HG03571 (cell line): Measurements from ENCODE around the gene C1orf159.
"Not testable (repeated sequence)": the region's sequence is repeated elsewhere in the genome, so short reads cannot be mapped to it uniquely, and the experiment has no call there.

Experiments
- ATAC-seq: cut with Tn5 transposase; IDR thresholded peaks from one replicate; pipeline ENCODE4 v1.9.1; 2021; ENCODE audit not compliant: unreplicated experiment

The C1orf159 gene

DNA sequence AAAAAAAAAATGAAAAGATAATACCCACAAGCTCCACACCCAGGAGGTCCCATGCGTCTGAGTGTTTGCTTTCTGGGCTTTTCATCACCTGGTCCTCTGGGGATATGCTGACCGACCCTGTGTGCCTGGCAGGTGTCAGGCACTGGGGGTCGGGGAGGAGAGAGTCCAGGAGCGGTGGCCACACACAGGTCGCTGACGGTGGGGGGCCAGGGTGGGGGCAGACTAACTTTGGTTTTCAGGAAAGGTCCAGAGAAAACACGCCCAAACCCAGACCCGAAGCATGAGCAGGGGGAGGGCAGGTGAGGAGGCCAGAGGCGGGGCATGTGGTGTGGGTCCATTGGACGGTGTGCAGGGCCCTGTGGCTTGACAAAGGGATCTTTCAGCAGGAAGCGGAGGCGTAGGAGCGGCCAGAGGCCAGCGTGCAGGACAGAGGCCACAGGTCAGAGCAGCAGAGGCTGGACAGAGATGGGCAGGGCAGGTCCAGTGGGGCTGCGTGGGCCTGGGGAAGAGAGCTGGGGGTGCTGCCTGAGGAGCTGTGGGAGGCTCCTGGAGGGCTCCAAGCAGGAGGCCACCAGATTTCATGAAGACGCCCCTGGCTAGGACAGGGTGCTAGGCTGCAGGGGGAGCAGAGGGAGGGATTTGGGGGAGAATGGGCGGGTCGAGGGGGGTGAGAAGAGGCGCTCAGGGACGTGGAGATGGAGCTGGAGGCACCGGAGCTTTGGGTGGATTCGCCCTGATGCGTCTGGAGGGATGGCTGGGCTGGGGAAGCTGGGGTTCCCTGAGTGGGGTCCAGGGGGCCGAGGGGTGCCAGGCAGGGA, 57.6 kb downstream of the C1orf159 start:
- no peak for ATAC-seq

DNA sequence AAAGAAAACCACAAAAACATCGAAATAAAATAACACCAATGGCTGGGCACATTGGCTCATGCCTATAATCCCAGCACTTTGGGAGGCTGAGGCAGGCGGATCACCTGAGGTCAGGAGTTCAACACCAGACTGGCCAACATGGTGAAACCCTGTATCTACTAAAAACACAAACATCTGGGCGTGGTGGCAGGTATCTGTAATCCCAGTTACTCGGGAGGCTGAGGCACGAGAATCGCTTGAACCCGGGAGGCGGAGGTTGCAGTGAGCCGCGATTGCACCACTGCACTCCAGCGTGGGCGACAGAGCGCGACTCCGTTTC, 58.2 kb downstream of the C1orf159 start:
- ATAC-seq, result not testable (repeated sequence)

DNA sequence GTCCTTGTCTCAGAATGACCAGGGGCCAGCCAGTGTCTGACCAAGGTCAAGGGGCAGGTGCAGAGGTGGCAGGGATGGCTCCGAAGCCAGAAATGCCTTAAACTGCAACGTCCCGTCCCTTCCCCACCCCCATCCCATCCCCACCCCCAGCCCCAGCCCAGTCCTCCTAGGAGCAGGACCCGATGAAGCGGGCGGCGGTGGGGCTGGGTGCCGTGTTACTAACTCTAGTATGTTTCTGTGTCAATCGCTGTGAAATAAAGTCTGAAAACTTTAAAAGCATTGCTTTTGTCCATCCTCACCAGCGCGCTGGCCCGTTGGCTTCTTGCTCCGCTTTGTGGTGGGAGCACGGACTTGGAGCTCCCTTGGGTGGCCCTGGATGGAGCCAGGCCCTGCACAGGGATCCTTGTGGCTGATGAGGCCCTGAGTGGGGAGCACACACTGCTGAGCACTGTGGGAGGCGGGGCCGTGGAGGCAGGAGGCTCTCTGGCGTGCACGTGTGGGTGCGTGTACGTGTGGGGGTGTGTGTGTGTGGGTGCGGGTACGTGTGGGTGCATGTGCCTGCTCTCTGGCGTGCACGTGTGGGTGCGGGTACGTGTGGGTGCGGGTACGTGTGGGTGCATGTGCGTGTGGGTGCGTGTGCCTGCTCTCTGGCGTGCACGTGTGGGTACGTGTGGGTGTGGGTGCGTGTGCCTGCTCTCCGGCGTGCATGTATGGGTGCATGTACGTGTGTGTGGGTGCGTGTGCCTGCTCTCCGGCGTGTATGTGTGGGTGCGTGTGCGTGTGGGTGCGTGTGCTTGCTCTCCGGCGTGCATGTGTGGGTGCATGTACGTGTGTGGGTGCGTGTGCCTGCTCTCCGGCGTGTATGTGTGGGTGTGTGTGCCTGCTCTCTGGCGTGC, 59.8 kb downstream of the C1orf159 start:
- no peak for ATAC-seq

DNA sequence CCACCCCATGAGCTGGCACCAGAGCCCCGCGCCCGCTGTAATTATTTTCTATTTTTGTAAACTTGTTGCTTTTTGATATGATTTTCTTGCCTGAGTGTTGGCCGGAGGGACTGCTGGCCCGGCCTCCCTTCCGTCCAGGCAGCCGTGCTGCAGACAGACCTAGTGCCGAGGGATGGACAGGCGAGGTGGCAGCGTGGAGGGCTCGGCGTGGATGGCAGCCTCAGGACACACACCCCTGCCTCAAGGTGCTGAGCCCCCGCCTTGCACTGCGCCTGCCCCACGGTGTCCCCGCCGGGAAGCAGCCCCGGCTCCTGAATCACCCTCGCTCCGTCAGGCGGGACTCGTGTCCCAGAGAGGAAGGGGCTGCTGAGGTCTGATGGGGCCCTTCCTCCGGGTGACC, 60.9 kb downstream of the C1orf159 start:
- no peak for ATAC-seq

DNA sequence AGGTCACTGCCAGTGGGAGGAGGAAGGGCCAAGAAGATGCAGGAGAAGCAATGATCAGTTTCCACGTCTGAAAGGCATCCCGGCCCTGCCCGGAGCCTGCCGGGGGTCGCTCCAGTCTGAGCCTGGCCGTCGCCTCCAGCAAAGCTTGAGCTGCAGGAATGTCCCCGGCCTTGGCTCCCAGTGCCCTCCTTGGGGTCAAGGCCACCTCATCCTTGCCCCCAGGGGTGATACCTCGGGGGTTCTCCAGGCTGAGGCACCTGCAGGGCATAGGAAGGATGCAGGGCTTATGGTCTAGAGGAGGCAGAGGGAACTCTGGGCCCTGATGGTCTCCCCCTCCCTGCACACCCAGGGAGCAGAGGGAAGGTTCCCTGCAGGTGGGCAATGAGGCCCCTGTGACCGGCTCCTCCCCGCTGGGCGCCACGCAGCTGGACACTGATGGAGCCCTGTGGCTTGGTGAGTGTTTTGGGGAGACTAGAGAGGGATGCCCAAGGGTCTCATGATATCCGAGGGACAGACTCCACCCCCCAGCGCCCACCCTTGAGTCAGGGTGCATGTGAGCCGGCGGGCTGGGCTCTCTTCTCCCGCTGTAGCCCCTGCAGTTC, 61.7 kb downstream of the C1orf159 start:
- ATAC-seq, result no peak

DNA sequence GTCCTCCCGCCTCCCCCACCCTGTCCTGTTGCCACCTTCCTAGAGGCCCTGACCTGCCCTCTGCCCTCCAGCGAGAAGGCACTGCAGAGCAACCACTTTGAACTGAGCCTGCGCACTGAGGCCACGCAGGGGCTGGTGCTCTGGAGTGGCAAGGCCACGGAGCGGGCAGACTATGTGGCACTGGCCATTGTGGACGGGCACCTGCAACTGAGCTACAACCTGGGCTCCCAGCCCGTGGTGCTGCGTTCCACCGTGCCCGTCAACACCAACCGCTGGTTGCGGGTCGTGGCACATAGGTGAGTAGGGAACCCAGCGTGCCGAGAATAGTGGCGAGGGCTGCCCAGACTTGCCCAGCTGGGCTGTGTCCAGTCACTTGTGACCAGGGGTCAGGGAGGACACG, 62.2 kb downstream of the C1orf159 start:
- no peak for ATAC-seq

DNA sequence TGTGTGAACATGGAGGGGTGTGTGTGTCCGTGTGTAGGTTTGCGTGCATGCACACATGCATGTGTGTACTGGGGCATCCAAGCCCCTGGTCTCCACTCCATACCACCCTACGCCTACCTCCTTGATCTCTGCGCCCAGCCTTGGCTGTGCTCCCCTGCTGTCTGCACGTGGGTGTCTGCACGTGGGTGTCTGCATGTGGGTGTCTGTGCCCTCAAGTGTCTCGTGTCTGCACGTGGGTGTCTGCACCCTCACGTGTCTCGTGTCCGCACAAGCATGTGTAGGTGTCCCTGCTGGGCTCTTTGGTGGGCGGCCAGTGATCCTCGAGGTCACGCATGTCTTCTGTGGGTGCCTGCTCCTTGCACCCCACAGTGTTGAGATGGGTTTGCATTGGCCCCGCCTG, 62.9 kb downstream of the C1orf159 start:
- no peak for ATAC-seq

DNA sequence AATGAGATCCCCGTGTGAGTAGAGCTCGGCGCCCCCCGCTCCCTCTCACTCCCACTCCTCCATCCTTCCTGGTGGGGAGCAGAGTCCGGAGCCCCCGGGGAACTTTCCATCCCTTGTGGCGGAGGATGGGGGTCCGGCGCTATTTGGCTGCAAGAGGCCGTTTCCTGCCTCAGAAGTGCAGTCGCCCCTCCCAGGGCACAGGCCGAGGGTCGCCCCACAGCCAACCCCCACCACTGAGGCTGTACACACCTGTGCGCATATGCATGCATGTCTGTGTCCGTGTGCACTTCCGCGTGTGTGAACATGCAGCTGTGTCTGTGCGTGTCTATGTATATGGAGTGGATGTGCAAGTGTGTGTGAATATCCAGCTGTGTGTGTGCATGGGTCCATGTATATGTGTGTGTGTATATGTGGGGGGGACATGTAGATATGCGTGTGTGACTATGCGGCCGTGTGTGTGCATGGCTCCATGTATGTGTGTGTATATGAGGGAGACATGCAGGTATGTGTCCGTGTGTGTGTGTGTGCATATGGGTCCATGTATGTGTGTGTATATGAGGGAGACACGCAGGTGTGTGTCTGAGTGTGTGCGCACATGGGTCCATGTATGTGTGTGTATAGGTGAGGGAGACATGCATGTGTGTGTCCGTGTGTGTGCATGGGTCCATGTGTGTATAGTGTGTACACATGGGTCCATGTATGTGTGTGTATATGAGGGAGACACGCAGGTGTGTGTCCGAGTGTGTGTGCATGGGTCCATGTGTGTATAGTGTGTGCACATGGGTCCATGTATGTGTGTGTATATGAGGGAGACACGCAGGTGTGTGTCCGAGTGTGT, 63.7 kb downstream of the C1orf159 start:
- ATAC-seq, result no peak

DNA sequence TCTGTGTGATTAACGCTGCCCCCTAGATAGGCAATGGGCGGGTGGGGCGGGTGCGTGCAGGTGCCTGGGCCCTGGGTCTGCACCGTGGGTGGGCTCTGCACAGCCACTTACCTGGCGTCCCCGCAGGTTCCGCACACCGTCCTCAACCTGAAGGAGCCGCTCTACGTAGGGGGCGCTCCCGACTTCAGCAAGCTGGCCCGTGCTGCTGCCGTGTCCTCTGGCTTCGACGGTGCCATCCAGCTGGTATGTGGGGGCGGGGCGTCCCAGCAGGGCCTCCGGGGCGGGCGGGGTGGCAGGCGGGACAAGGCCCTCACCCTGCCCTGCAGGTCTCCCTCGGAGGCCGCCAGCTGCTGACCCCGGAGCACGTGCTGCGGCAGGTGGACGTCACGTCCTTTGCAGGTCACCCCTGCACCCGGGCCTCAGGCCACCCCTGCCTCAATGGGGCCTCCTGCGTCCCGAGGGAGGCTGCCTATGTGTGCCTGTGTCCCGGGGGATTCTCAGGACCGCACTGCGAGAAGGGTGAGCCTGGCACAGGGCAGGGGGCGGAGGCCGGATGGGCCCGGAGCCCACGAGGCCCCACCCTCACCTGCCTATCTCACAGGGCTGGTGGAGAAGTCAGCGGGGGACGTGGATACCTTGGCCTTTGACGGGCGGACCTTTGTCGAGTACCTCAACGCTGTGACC, 64.6 kb downstream of the C1orf159 start:
- no peak for ATAC-seq

DNA sequence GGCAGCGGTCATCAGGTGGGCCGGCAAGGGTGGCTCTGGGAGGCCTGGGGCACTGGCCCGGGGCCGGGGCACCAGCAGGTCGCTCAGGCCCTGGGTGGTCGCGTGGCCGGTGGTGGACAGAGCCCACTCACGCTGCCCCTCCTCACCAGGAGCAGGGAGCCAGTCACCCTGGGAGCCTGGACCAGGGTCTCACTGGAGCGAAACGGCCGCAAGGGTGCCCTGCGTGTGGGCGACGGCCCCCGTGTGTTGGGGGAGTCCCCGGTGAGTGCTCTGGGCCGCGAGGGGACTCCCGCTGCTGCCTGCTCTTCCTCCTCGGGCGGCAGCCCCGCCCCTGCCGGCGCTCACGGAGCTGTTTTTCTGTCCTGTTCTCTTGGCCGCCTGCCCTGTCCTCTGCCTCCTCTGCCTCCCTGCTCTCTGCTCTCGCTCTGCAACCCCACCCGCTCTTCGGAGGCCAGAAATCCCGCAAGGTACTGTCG, 65.3 kb downstream of the C1orf159 start:
- no peak for ATAC-seq

DNA sequence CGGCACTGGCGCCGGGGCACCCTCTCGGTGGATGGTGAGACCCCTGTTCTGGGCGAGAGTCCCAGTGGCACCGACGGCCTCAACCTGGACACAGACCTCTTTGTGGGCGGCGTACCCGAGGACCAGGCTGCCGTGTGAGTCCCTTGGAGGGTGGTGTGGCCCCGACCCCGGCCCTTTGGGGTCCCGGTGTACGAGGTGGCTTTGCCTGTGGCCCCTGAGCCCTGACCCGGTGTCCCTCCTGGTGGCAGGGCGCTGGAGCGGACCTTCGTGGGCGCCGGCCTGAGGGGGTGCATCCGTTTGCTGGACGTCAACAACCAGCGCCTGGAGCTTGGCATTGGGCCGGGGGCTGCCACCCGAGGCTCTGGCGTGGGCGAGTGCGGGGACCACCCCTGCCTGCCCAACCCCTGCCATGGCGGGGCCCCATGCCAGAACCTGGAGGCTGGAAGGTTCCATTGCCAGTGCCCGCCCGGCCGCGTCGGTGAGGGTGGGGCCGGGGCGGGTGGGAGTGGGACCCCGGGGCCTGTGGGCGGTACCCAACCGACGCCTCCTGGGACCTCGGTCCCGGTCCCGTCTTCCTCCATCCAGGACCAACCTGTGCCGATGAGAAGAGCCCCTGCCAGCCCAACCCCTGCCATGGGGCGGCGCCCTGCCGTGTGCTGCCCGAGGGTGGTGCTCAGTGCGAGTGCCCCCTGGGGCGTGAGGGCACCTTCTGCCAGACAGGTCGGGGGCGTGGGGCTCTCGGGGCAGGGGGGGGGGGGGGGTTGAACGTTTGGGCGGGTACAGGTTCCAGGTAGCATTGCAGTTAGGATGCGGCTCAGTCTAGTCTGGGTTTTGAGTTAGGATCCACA, 66.3 kb downstream of the C1orf159 start:
- no peak for ATAC-seq

DNA sequence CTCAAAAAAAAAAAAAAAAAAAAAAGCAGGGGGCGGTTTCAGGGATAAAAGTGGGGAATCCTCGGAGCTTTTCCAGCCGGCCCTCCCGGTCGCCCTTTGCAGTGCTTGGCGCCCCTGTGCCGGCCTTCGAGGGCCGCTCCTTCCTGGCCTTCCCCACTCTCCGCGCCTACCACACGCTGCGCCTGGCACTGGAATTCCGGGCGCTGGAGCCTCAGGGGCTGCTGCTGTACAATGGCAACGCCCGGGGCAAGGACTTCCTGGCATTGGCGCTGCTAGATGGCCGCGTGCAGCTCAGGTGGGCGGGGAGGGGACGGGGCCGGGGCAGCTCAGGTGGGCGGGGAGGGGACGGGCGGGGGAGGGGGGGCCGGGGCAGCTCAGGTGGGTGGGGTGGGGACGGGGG, 67.1 kb downstream of the C1orf159 start:
- no peak for ATAC-seq

DNA sequence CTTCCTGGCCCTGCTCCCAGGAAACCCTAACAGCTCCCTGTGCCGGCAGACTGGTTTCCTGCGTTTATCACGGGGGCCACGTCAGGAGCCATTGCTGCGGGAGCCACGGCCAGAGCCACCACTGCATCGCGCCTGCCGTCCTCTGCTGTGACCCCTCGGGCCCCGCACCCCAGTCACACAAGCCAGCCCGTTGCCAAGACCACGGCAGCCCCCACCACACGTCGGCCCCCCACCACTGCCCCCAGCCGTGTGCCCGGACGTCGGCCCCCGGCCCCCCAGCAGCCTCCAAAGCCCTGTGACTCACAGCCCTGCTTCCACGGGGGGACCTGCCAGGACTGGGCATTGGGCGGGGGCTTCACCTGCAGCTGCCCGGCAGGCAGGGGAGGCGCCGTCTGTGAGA, 67.9 kb downstream of the C1orf159 start:
- no peak for ATAC-seq

DNA sequence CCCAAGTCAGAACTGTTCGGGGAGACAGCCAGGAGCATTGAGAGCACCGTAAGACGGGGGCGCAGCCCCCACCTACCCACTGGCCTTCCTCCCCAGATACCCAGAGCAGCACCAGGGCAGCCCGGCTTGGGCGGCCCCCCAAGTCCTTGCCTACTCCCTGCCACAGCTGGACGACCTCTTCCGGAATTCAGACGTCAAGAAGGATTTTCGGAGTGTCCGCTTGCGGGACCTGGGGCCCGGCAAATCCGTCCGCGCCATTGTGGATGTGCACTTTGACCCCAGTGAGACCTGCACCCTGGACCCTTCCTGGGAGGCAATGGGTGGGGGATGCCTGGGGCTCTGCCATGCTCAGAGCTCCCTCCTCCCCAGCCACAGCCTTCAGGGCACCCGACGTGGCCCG, 68.5 kb downstream of the C1orf159 start:
- no peak for ATAC-seq

DNA sequence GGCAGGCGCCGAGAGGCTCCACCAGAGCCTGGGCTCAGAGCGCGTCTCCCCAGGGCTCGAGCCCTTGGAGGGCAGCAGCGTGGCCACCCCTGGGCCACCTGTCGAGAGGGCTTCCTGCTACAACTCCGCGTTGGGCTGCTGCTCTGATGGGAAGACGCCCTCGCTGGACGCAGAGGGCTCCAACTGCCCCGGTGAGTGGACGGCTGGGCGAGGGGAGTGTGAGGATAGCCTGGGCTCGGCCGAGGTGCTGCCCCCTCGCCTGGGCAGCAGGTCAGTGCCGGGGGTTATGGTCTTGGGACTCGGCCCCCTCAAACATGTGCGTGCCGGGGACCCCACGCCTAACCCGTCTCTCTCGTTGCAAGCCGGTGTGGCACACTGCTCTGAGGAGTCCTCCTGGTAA, 69.1 kb downstream of the C1orf159 start:
- ATAC-seq, result no peak

DNA sequence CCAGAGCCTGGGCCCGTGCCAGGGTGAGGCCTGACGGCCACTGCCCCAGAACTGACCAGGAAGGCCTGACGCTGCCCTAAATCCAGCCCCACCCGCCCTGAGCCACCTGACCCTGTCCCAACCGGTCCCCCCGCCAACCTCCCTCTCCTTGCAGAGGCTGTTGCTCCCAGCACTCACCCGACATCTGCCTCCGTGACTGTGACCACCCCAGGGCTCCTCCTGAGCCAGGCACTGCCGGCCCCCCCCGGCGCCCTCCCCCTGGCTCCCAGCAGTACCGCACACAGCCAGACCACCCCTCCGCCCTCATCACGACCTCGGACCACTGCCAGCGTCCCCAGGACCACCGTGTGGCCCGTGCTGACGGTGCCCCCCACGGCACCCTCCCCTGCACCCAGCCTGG, 69.6 kb downstream of the C1orf159 start:
- no peak for ATAC-seq

DNA sequence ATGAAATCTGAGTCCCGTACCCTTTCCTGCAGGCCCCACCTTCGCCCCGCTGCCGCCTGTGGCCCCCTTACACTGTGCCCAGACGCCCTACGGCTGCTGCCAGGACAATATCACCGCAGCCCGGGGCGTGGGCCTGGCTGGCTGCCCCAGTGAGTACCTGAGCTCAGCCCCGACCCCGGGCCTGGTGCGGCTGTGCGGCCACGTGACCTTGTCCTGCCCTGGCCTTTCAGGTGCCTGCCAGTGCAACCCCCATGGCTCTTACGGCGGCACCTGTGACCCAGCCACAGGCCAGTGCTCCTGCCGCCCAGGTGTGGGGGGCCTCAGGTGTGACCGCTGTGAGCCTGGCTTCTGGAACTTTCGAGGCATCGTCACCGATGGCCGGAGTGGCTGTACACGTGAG, 70.8 kb downstream of the C1orf159 start:
- no peak for ATAC-seq

DNA sequence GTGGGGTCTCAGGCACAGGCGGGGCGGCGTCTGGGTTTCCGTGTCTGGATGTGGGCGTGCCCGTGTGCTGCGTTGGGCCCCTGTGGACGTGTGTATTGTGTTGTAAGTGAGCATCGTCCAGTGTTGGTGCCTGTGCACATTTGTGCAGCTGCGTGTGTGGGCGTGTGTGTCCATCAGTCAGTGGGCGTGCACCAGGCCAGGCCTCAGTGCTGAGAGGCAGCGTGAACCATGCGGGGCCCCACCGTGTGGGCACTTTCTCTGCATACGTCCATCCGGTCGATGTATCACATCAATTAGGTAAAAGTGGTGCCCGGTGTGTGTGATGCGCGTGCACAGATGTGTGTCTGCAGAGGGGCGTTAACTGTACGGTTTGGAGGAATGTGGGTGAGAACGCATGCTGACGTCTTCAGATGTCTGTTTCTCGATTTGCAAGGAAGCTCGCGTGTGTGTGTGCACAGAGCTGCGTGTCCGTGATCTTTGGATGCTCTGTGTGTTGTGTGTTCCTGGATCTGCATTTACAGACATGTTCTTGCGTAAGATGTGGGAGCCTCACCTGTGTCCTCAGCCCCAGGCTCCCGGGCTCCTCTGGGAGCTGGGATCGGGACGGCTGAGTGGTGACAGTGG, 71.3 kb downstream of the C1orf159 start:
- ATAC-seq, result no peak

DNA sequence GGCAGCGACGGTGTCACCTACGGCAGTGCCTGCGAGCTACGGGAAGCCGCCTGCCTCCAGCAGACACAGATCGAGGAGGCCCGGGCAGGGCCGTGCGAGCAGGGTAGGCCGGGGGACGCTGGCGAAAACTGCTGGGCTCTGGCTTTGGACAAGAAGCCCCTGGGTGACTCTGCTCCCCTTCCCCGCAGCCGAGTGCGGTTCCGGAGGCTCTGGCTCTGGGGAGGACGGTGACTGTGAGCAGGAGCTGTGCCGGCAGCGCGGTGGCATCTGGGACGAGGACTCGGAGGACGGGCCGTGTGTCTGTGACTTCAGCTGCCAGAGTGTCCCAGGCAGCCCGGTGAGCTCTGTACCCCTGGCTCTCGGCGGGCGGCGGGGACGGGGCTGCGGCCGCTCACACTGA, 72.0 kb downstream of the C1orf159 start:
- no peak for ATAC-seq
